Peyer's patch (tissue), 4 donors: ENCODE data around the gene FRMD5.

Source experiments
- POLR2A ChIP-seq, 2 donors: fragments of 450-650 bp; IDR thresholded peaks; one replicate each; pipeline ENCODE4 v1.5.1; 2017; ENCODE audit warnings: antibody characterized with exemption in 2 of 2, mild to moderate bottlenecking in 2 of 2, moderate library complexity in 2 of 2
- TF ChIP-seq, protein P1 (sequence below), 6 experiments: fragments of 450-650 bp in 4 of 6; fragments of 200-600 bp in 2 of 6; sonication (generic) in 1 of 6; IDR thresholded peaks; one replicate each; pipeline ENCODE4 v1.5.1; 2017 to 2019; ENCODE audit warnings: antibody characterized with exemption in 6 of 6, mild to moderate bottlenecking in 3 of 6, moderate library complexity in 1 of 6

- TF ChIP-seq, protein P1, sequence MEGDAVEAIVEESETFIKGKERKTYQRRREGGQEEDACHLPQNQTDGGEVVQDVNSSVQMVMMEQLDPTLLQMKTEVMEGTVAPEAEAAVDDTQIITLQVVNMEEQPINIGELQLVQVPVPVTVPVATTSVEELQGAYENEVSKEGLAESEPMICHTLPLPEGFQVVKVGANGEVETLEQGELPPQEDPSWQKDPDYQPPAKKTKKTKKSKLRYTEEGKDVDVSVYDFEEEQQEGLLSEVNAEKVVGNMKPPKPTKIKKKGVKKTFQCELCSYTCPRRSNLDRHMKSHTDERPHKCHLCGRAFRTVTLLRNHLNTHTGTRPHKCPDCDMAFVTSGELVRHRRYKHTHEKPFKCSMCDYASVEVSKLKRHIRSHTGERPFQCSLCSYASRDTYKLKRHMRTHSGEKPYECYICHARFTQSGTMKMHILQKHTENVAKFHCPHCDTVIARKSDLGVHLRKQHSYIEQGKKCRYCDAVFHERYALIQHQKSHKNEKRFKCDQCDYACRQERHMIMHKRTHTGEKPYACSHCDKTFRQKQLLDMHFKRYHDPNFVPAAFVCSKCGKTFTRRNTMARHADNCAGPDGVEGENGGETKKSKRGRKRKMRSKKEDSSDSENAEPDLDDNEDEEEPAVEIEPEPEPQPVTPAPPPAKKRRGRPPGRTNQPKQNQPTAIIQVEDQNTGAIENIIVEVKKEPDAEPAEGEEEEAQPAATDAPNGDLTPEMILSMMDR (IDR thresholded peaks at IDR 0.05), result no peak
- no peak for TF ChIP-seq POLR2A (IDR thresholded peaks at IDR 0.05)
Measured at GRCh38 chr15:43974852-43975251, 220.2 kb downstream of the FRMD5 start.
